SK-N-SH (cell line): Measurements from ENCODE around the gene EPHA10. TPM values are rescaled to one million over a fixed set of nuclear protein-coding genes. Genes with fewer than 3 reads are reported as not detected.

Source experiments
- CTCF ChIA-PET: fragments of 300-600, 350-600 bp; formaldehyde crosslinking; extraction: SDS; loops from one replicate; lab custom pipeline; 2021; lab: Yijun Ruan, JAX
- POLR2A ChIA-PET: fragments of 350-600 bp; sonication (Branson Sonifier 250); formaldehyde crosslinking; extraction: SDS; loops from one replicate; lab custom pipeline; 2020; ENCODE audit warnings: antibody characterized with exemption, inconsistent platforms; lab: Yijun Ruan, JAX
- DNase-seq: peaks from one replicate; pipeline ENCODE4 v3.0.0; 2012
- H2AFZ ChIP-seq: fragments of 200-600 bp; sonication (generic); 2 replicates; pipeline ENCODE4 v1.8.1; 2016; ENCODE audit warnings: antibody characterized with exemption, mild to moderate bottlenecking, low read depth
- H3F3A ChIP-seq: fragments of 200-600 bp; sonication (generic); replicated peaks from 2 replicates; pipeline ENCODE3; 2016; ENCODE audit warnings: antibody characterized with exemption, mild to moderate bottlenecking; ENCODE audit not compliant: insufficient read depth
- H3K27ac ChIP-seq, 2 experiments: fragments of 200-500 bp in 1 of 2; fragments of 200-600 bp in 1 of 2; sonication (Bioruptor generic) in 1 of 2; sonication (generic), shearing (Covaris generic) in 1 of 2; 2 replicates each; pipeline versions ENCODE4 v1.5.1 to v1.6.1; 2014 to 2016; ENCODE audit warnings: low read depth in 2 of 2, inconsistent platforms in 1 of 2, low read length in 1 of 2, mild to moderate bottlenecking in 1 of 2, mixed read lengths in 1 of 2
- H3K27me3 ChIP-seq: fragments of 200-600 bp; sonication (generic), shearing (Covaris generic); 2 replicates; pipeline ENCODE4 v1.6.1; 2016; ENCODE audit warnings: mixed run types; ENCODE audit not compliant: insufficient read depth
- H3K36me3 ChIP-seq, 2 experiments: fragments of 200-500 bp in 1 of 2; fragments of 200-600 bp in 1 of 2; sonication (Bioruptor generic) in 1 of 2; sonication (generic) in 1 of 2; replicated peaks in 1 of 2; 2 replicates each; pipeline versions ENCODE3 to v1.5.1; 2014 to 2016; ENCODE audit warnings: low read length in 1 of 2, mild to moderate bottlenecking in 1 of 2; ENCODE audit not compliant: insufficient read depth in 2 of 2, control insufficient read depth in 1 of 2
- H3K4me1 ChIP-seq, 2 experiments: fragments of 200-500 bp in 1 of 2; fragments of 200-600 bp in 1 of 2; sonication (Bioruptor generic) in 1 of 2; sonication (generic), shearing (Covaris generic) in 1 of 2; 2 replicates each; pipeline versions ENCODE4 v1.5.1 to v1.6.1; 2014 to 2016; ENCODE audit warnings: low read depth in 1 of 2, low read length in 1 of 2, mixed run types in 1 of 2; ENCODE audit not compliant: insufficient read depth in 2 of 2, control insufficient read depth in 1 of 2
- H3K4me2 ChIP-seq: fragments of 200-600 bp; sonication (generic), shearing (Covaris generic); 2 replicates; pipeline ENCODE4 v1.6.1; 2017; ENCODE audit warnings: mixed run types
- H3K4me3 ChIP-seq, 2 experiments: fragments of 200-500 bp in 1 of 2; fragments of 200-600 bp in 1 of 2; sonication (Bioruptor generic) in 1 of 2; sonication (generic), shearing (Covaris generic) in 1 of 2; 2 replicates each; pipeline versions ENCODE4 v1.5.1 to v1.8.1; 2014 to 2016; ENCODE audit warnings: low read depth in 2 of 2, inconsistent platforms in 1 of 2, low read length in 1 of 2, mild to moderate bottlenecking in 1 of 2, mixed read lengths in 1 of 2, moderate library complexity in 1 of 2
- H3K79me2 ChIP-seq: fragments of 200-600 bp; sonication (generic); 2 replicates; pipeline ENCODE4 v1.8.1; 2017; ENCODE audit warnings: mild to moderate bottlenecking; ENCODE audit not compliant: insufficient read depth
- H3K9ac ChIP-seq: fragments of 200-600 bp; sonication (generic); 2 replicates; pipeline ENCODE4 v1.6.1; 2017; ENCODE audit warnings: mixed run types
- H3K9me2 ChIP-seq: fragments of 200-600 bp; sonication (generic); 2 replicates; pipeline ENCODE4 v1.6.1; 2017; ENCODE audit warnings: mixed run types
- H3K9me3 ChIP-seq: fragments of 200-600 bp; sonication (generic); 2 replicates; pipeline ENCODE4 v1.6.1; 2017; ENCODE audit warnings: mixed run types, mild to moderate bottlenecking, moderate library complexity
- H4K20me1 ChIP-seq: fragments of 200-600 bp; sonication (generic); 2 replicates; pipeline ENCODE4 v1.6.1; 2017; ENCODE audit warnings: mild to moderate bottlenecking, mixed run types; ENCODE audit not compliant: insufficient read depth
- CHD2 ChIP-seq: fragments of 150-350 bp; IDR thresholded peaks from 2 replicates; pipeline ENCODE4 v1.6.1; 2018; ENCODE audit warnings: low read length; ENCODE audit not compliant: partially characterized antibody
- CTCF ChIP-seq: fragments of 200-600 bp; sonication (generic); IDR thresholded peaks from 2 replicates; pipeline ENCODE4 v1.6.1; 2017; ENCODE audit warnings: antibody characterized with exemption, mild to moderate bottlenecking, moderate library complexity
- ELF1 ChIP-seq: IDR thresholded peaks from 2 replicates; pipeline ENCODE4 v1.4.0; 2012
- EP300 ChIP-seq, 2 experiments: IDR thresholded peaks; 2 replicates each; pipeline versions ENCODE4 v1.4.0 to v1.6.1; 2012; ENCODE audit warnings: borderline replicate concordance in 1 of 2, low read depth in 1 of 2, low read length in 1 of 2
- IRF3 ChIP-seq: fragments of 150-350 bp; IDR thresholded peaks from 2 replicates; pipeline ENCODE4 v1.6.1; 2016; ENCODE audit warnings: mild to moderate bottlenecking, low read depth, low read length
- JUND ChIP-seq: IDR thresholded peaks from 2 replicates; pipeline ENCODE4 v1.4.0; 2012
- NFIC ChIP-seq: IDR thresholded peaks from 2 replicates; pipeline ENCODE4 v1.4.0; 2012; ENCODE audit warnings: borderline replicate concordance
- PBX3 ChIP-seq: IDR thresholded peaks from 2 replicates; pipeline ENCODE4; 2012
- RAD21 ChIP-seq: IDR thresholded peaks from 2 replicates; pipeline ENCODE4 v1.6.1; 2012; ENCODE audit warnings: mild to moderate bottlenecking, low read length
- RCOR1 ChIP-seq: fragments of 150-350 bp; IDR thresholded peaks from 2 replicates; pipeline ENCODE4 v1.6.1; 2017; ENCODE audit warnings: antibody characterized with exemption, low read length
- REST ChIP-seq: IDR thresholded peaks from 2 replicates; pipeline ENCODE4 v1.6.1; 2012; ENCODE audit warnings: mild to moderate bottlenecking, low read depth, low read length, moderate library complexity
- SMC3 ChIP-seq: IDR thresholded peaks from 2 replicates; pipeline ENCODE4 v1.6.1; 2012; ENCODE audit warnings: low read depth, low read length, improper control_type of control experiment
- TAF1 ChIP-seq: IDR thresholded peaks from 2 replicates; pipeline ENCODE4 v1.6.1; 2012; ENCODE audit warnings: low read depth, mild to moderate bottlenecking, low read length, moderate library complexity, borderline replicate concordance
- TCF12 ChIP-seq: IDR thresholded peaks from 2 replicates; pipeline ENCODE4 v1.4.0; 2012
- TEAD4 ChIP-seq: IDR thresholded peaks from 2 replicates; pipeline ENCODE4 v1.4.0; 2012; ENCODE audit warnings: mild to moderate bottlenecking, borderline replicate concordance; ENCODE audit not compliant: insufficient read depth
- USF1 ChIP-seq: IDR thresholded peaks from 2 replicates; pipeline ENCODE4 v1.4.0; 2012; ENCODE audit warnings: low read depth, borderline replicate concordance
- USF2 ChIP-seq: fragments of 150-350 bp; IDR thresholded peaks from 2 replicates; pipeline ENCODE4 v1.6.1; 2017; ENCODE audit warnings: antibody characterized with exemption, low read length, low read depth, borderline replicate concordance
- ZBTB33 ChIP-seq: IDR thresholded peaks from 2 replicates; pipeline ENCODE4 v1.4.0; 2012; ENCODE audit warnings: low read depth, borderline replicate concordance
- WGBS: methylation state at CpG from one replicate; pipeline ENCODE4 v1.1.6; 2017; ENCODE audit warnings: low lambda C conversion rate; 5-methylcytosine and 5-hydroxymethylcytosine counted together
- polyA plus RNA-seq, 3 experiments: library from polyadenylated mRNA; depleted of rRNA; stranded (reverse); fragments of >200 nt; gene quantifications; 2 replicates each; pipeline ENCODE4 v1.2.3, GENCODE V29; 2012

Gene EPHA10
- polyA plus RNA-seq, 1 of the 3 experiments (the other 2 are of a cell fraction): 0.05 TPM

GRCh38 chr1:37764414-37764825 is 500 bp downstream of the EPHA10 start (continued):
- no peak for TF ChIP-seq TAF1
- no peak for TF ChIP-seq RCOR1

- Histone ChIP-seq H2AFZ (no peak overlapping the region), H3K9ac (no peak overlapping the region), H3K27me3 (peaks cover 40% of the 10 kb centered on the region), H3K79me2 (no peaks in the 10 kb centered on the region), H3K36me3 (no peaks in the 10 kb centered on the region), H3K27ac (no peak overlapping the region), H4K20me1 (0 out of 2 replicates have a peak, but pooled peaks cover 3% of the 10 kb centered on the region), H3K9me3 (no peaks in the 10 kb centered on the region), H3K4me1 (peaks cover 0 to 13% of the 10 kb centered on the region in 2 experiments; a peak in 1 of 4 replicates), H3K4me3 (peak overlapping the region in 1 of 2 experiments; percentile 42; a peak in 1 of 4 replicates), H3K4me2 (no peak overlapping the region), H3K9me2 (no peaks in the 10 kb centered on the region), H3F3A (no peaks in the 10 kb centered on the region)
- no peak for DNase-seq
- POLR2A ChIA-PET: interaction anchor here (0.8 kb wide), 1 partner anchor 31 kb away, joined by 3 read pairs; no protein-coding TSS in a partner anchor
- CTCF ChIA-PET: interaction anchor here (0.7 to 2.4 kb wide), 6 partner anchors 14 to 162 kb away, joined by 3 to 9 read pairs (median 4); a partner anchor contains a TSS
- TF ChIP-seq USF2: no peak
- no peak for TF ChIP-seq IRF3
- TF ChIP-seq REST: no peak
- TF ChIP-seq ELF1: no peak
- no peak for TF ChIP-seq RCOR1
- TF ChIP-seq TAF1: no peak
- no peak for TF ChIP-seq JUND
- no peak for TF ChIP-seq CHD2
- no peak for TF ChIP-seq NFIC
- no peak for TF ChIP-seq ZBTB33
- TF ChIP-seq TEAD4: no peak
- TF ChIP-seq RAD21: no peak
- no peak for TF ChIP-seq CTCF
- TF ChIP-seq PBX3: no peak
- no peak for TF ChIP-seq TCF12
- no peak for TF ChIP-seq SMC3
- TF ChIP-seq USF1: no peak
- TF ChIP-seq EP300 (IDR thresholded peaks at IDR 0.05; ENCODE audit: borderline replicate concordance in 1 of 2, low read depth in 1 of 2, low read length in 1 of 2): no peak
- WGBS: 3% methylated on average over 6 of the region's 25 CpGs
Measured at GRCh38 chr1:37763791-37764413, 1.0 kb downstream of the EPHA10 start.
